T-helper 1 cell treated with Interleukin-12 subunit alpha and Interleukin-12 subunit beta and Interleukin-4 antibody, amounts not matched to agents 30 ng/mL and 1 ng/mL, for 36 hours (primary cell): ENCODE measurements around the gene CBLN4. TPM values are rescaled to one million over a fixed set of nuclear protein-coding genes. Genes with fewer than 3 reads are reported as not detected.

Source experiments
- intact Hi-C: fragments of 100-400 bp; cut with micrococcal nuclease; formaldehyde crosslinking; loops from one replicate; pipeline ENCODE4 v1.15.1; 2024
- total RNA-seq: library from RNA; stranded (reverse); gene quantifications from 2 replicates; pipeline ENCODE4 v1.2.3, GENCODE V29; 2022

CBLN4 gene
- not detected in 2 replicates for total RNA-seq

- intact Hi-C loops: no loop called here
Measured at GRCh38 chr20:56005389-56005715, at the start of gene CBLN4. Gene CBLN4, minus strand, starts transcription at chr20:56005519. Its CDS starts 1,348 bp downstream, at chr20:56004171.

DNA sequence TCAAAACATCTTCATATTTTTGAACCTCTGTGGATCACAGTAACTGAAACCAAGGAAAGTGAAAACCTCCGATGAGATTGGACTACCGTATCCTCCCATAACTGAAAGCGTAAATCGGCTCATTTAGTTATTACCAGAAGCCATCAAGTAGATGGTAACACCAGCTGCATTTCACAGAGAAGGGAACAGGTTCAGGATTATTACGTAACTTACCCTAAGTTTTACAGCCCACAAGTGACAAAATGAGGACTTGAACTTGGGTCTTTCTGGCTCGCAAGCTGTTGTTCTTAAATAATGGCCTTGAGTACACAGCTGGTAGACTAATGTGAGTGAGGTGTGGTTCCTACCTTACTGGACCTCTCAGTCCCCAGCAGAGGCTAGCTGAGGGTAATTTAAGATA, 37.9 kb upstream of the CBLN4 start:
- intact Hi-C loops: no loop called here

- intact Hi-C loops: no loop called here
Measured at GRCh38 chr20:56032251-56032650, 26.9 kb upstream of the CBLN4 start.

DNA sequence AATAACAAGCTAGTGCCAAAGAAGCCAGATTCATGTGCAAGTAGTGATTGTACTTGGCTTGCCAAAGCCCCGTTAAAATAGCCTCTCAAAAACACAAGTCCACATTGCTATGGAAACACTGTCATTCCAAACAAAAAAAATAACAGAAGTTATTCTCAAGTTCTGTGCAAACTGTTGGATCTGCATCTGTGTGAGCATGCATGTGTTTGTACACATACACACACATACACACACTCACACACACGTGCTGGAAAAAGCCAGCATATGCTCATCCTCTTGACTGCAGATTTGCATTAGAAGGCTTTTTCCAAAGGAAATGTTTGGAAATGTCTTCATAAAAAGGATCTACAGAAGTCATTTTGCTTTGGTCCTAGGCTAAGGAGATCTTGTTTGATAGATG, 13.4 kb upstream of the CBLN4 start:
- intact Hi-C loops: no loop called here

DNA sequence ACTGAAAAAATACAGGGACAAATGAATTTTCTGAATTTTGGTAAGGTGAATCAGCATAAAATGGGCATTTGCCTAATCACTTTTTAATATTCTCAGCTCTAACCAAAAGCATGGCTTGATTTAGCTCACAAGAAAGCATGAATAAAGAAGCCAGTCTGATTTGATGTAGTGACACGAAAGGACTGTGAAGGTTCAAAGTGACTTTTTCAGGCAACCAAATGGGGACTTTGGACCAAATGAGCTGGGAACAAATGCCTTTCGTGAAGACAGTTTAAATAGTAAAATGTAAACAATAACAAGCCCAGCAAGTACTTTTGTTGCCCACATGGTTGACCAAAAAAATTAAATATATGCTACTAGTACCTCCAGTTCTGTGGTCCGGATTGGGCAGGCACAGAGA, 12.9 kb upstream of the CBLN4 start:
- intact Hi-C loops: no loop called here

DNA sequence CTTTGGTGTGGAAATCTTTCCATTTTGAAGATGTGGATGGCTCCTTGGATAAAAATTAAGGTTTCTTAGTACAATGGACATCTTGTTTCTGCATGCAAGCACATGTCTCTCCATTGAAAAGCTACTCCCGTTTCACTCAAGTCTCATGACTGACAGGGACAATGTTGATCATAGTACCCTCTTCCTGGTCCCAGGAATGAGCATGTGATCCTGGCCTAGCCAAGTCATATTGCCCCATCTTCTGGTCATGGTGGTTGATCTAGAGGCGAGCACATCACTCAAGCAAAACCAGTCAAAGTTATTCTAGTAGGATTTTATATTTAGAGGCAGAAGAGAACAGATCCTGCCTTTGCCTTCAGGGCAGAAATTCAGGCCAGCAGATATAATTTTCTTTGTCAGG, 12.2 kb upstream of the CBLN4 start:
- intact Hi-C loops: no loop called here

DNA sequence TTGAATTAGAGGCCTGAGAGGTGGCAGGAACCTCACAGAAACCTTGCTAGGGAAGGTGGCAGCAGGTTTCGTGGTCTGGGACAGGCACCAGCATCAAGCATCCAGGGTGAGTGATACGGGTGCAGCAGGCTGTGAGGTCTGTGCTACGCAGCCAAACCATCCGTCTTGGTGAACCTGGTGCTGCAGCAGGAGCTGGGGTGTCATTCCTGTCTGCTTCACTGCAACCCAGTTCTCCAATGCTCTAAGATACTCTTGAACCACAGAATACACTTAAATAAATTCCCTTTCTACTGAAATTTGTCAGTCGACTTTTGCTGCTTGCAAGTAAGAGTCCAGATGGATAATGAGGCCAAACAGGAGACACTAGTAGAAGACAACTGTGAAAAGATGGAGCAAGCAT, 9.7 kb upstream of the CBLN4 start:
- intact Hi-C loops: no loop called here

DNA sequence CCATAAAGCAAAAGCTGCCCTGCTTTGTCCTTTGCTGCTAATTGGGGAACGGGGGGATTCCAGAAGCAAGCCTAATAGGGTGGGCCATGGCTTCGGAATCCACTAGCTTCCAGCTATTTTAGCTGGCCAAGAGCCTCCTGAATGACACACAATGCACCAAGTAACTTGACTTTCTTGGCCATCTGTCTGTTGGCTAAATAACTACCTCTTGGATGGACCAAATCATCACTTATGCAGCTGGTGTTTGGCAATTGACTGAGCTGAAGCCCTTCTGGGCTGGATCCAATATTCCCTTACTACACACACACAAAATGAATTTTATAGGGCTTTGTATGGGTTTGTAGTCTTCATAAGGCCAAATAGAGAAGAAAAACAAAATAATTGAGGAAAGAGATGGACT, 8.8 kb upstream of the CBLN4 start:
- intact Hi-C loops: no loop called here

DNA sequence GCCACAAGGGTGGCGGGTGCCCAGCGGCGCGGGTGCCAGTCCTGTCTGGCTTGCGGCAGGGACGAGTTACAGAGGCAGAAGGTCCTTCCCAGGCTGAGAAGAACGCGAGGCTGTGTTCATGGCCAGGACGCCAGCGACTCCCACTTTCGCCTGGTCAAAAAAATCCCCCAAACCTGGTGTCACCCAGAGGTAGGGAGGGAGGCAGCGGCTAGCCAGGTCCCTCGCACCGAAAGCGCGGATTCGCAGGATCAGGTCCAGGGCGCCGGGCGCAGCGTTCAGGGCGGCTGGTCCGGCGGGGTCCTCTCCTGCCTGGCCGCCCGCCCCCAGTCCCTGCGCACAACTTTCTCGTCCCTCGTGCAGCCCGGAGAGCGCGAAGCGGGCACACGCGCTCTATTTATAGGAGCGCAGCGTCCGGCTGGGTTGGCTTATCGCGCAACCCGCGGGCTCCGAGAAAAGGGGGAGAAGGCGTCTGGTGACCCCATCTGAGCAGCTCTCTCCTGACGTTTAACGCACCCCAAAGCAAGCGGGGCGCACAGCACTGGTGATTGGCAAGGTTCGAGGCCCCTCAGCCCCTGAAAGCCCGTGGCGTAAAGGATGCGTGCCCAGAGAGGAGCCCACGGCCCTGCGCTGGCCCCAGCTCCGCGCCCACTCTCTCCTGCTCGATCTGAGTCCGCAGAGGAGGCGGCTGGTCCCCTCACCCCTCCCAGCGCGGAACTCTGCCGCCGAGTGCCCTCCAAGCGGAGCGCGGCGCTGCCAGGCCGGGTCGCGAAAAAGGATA, 519 bp downstream of the CBLN4 start:
- intact Hi-C loops: no loop called here

- intact Hi-C loops: no loop called here
Measured at GRCh38 chr20:56004007-56004406, 1.3 kb downstream of the CBLN4 start.

DNA sequence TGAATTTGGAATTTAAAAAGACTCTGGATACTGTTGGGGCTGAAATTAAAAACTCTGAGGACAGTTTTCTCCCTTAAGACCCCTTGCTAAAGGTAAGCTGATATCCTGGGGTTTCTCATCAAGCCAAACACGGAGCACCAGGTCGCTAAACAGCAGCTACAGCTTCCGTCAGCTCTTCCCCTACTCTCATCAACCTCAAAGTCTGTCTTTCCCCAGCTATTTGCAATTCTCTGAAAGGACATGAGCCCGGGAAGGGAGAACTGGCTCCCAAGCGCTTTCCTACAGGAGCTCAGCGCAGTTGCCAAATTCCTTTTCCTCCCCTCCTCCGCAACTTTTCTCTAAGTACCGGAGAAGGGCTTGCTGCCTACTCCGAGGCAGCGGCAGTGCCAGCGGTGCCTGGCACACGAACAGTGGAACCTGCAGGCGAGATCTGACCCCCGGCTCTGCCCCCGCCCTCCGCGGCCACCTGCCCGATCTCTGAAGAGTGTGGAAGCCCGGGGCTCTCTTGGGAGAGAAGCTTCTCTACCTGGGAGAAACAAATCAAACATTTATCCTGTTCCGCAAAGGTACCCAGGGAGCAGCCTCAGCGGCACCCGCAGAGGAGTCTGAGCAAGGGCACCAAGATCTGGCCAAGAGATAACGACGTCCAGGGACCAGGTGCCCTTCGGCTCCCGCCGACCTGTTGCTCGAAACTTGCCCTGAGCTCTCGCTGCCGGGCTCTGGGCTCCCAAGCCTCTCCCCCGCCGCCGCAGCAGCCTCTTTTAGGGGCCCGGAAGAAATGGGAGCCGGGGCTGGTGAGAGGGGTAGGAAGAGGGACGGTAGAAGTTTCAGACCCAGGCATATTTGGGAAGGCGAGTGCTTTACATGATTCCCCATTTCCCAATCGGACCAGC, 2.2 kb downstream of the CBLN4 start:
- intact Hi-C loops: no loop called here

DNA sequence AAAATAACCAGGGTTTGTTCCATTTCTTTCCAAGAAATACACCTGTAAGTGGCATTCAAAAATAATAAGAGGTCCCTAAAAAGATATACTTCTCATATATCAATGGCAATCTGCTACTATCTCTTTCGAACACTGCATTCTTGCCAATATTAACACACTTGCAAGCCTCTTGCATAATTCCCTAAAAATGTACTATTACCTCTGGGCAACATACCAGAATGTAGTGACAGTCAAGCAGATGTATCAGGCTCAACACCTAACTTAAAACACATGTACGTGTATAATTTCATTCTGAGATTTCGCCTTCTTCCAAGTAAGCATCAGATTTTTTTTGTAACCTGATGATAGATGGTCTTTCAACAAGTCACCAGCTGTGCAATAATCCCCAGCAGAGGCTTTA, 3.4 kb downstream of the CBLN4 start:
- intact Hi-C loops: no loop called here

DNA sequence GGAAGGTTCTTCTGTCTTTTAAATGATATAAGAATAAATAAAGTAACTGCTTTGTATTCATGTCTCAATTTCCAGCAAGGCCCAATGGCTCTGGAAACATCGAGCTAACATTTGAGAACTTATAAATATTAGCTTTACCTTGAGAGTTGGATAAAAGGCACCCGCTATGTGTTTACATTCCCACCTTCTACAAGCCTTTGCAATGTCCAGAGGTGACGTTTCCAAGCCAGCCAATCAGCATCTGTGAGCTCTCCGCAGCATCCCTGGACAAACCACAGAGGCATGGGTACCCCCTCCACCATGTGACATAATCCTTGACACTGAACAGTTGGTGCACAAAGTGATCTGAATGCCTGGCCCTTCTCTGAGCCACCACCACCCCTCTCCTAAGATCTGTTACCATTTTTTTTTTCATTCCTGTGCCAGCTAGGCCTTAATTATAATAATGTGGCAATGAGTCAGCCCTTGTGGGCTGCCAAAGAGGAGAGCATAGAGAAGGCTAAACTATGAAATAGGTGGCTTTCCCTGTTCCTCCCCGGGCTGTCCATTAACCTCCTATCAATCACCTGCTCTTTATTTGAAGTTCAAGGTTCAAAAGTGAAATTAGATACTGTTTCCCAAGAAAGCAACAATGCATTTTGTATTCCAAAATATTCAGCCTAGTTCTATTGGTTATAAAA, 4.1 kb downstream of the CBLN4 start:
- intact Hi-C loops: no loop called here

DNA sequence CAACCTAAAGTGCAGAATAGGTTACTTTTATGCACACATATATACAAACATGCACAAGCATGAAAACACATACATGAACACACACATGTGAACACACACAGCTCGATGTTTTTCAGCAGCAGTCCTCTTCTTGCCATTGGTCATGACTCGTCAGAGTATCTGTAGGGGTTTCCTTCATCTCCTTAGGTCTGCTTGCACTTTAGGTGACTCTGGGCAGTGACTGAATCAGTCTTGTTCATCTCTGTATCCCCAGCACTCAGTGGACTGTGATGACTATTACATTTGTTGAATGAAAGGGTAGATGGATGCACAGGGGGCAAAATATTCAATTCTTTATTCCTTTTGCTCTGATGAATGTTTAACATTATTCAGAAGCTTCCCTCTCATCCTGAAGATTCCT, 26.8 kb downstream of the CBLN4 start:
- intact Hi-C loops: no loop called here

- intact Hi-C loops: no loop called here
Measured at GRCh38 chr20:55977690-55978459, 27.4 kb downstream of the CBLN4 start.

DNA sequence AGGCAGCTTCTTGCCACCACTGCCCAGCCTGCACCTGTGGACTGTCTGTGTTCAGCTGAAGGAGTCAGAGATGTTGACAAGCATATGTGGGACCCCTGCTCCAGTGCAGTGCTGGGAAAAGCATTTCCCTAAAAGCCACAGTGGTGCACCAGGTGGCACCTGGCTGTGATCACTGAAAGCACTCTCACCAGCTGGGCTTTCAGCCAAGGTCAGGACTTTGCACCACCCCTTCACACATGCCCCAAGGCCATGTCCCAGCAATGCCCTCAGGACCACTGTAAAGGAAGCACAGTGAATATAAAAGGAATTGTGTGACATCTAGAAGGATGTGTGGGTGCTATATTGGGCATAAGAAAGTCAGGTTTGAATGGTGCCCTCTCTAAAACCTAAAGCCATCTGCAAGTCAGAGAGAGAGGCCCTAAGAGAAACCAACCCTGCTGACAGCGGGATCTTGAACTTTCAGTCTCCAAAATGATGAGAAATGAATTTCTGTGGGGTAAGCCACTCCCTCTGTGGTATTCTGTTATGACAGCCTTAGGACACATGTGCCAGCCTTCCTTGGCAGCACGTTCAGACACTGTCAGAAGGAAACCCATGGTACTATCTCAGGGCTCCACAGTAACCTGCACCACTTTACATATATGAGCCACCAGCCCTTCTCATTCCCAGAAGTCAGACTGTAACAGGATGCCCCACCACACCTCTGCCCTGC, 30.7 kb downstream of the CBLN4 start:
- intact Hi-C loops: no loop called here

GRCh38 chr20:55964790-55965189, 40.5 kb downstream of the CBLN4 start:
- intact Hi-C loops: no loop called here

DNA sequence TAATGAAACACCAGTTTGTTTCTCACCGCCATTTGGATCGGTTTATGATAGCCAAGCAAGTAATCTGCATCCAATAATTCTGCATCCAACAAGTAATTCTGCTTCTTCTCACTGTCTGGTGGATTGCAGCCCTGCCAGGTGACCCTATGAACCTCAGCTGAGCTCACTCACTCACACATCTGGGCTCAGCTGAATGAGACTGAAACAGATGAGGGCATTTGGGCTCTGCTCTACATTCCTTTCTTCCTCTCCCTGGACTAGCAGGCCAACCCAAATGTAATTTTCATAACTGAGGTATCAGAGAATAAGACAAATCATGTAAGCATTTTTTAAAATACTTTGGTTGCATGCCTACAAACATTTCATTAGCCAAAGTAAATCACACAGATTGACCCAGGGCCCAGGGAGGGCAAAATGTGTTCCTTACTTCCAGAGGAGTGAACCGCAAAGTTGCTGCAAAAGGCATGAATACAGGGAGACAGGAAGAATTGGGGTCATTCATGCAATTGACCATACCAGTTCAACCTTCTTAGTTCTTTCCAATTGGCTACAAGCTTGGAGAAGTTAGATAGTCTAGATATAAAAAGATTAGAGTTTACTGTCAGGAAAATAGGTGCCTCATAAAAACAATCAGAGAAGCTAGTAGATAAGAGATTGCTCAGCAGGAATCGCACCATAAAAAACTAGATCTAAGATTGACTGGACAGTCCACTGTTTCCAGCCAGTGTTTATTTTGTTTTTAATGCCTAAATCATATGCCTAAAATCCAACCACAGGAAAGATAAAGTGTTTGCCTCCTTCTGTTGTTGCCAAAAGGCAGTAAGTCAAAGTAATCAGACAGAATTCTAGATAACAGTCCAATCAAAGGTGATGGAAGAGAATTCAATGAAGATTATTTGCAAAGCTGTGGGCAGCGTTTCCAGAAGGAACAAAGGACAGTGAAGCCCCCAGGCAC, 43.7 kb downstream of the CBLN4 start:
- intact Hi-C loops: no loop called here

- intact Hi-C loops: no loop called here
Measured at GRCh38 chr20:55953201-55953600, 52.1 kb downstream of the CBLN4 start.

DNA sequence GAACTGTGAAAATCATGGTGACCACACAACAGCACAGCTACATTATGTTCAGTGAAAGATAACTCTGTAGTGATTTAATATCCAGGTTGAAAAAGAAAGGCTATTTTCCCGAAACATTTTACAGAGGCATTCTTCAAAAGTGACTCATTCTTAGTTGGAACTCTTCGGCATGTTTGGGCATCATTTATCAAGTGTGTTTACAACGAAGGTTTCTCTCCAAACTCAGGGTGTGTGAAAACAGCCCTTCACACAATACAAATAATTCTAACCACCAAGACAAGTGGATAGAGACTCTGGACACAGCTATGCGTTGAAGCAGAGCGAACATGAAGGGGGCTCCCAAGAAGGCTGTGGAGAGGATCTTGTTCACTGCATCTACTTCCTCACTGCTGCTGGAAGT, 57.6 kb downstream of the CBLN4 start:
- intact Hi-C loops: no loop called here
